WTC11 (cell line): ENCODE measurements around the gene SEC11A. TPM values are rescaled to one million over a fixed set of nuclear protein-coding genes. Genes with fewer than 3 reads are reported as not detected.
"Not testable (repeated sequence)": the region's sequence is repeated elsewhere in the genome, so short reads cannot be mapped to it uniquely, and the experiment has no call there.

Experiments used
- ATAC-seq: fragments of 200-7000 bp; cut with Tn5 transposase; 2 replicates; pipeline ENCODE4 v1.10.0; 2021; ENCODE audit warnings: mild to moderate bottlenecking, moderate library complexity
- CTCF ChIA-PET: fragments of 300-600 bp; sonication (Branson Sonifier 250); formaldehyde crosslinking; loops from one replicate; lab custom pipeline; 2021; ENCODE audit warnings: antibody characterized with exemption; lab: Charles Lee
- POLR2A ChIA-PET: fragments of 350-600 bp; sonication (Branson Sonifier 250); formaldehyde crosslinking; loops from one replicate; lab custom pipeline; 2021; ENCODE audit warnings: antibody characterized with exemption; lab: Charles Lee
- DNase-seq: peaks from one replicate; pipeline ENCODE4 v3.0.0; 2021; ENCODE audit warnings: low spot score
- H3K27ac Mint-ChIP-seq: 2 replicates; pipeline ENCODE4 v1.8.0; 2021; ENCODE audit warnings: mixed read lengths
- H3K27me3 Mint-ChIP-seq: 2 replicates; pipeline ENCODE4 v1.8.0; 2021; ENCODE audit warnings: low read depth, mild to moderate bottlenecking, moderate library complexity, mixed read lengths
- H3K36me3 Mint-ChIP-seq: 2 replicates; pipeline ENCODE4 v1.8.0; 2021; ENCODE audit warnings: mixed read lengths
- H3K4me1 Mint-ChIP-seq: 2 replicates; pipeline ENCODE4 v1.8.0; 2022; ENCODE audit warnings: mixed read lengths
- H3K4me3 Mint-ChIP-seq: 2 replicates; pipeline ENCODE4 v1.8.0; 2021; ENCODE audit warnings: mild to moderate bottlenecking, moderate library complexity, mixed read lengths
- H3K9me3 Mint-ChIP-seq: 2 replicates; pipeline ENCODE4 v1.8.0; 2021; ENCODE audit warnings: mixed read lengths
- ATF3 ChIP-seq: sonication (generic); formaldehyde crosslinking; conservative IDR thresholded peaks from 2 replicates; pipeline ENCODE4 v1.8.1; 2022; ENCODE audit warnings: mild to moderate bottlenecking, missing genetic modification reagents
- FOXP4 ChIP-seq: sonication (generic); formaldehyde crosslinking; IDR thresholded peaks from 2 replicates; pipeline ENCODE4 v1.8.0; 2022; ENCODE audit warnings: mild to moderate bottlenecking, missing genetic modification reagents
- HMGXB4 ChIP-seq: sonication (generic); formaldehyde crosslinking; IDR thresholded peaks from 2 replicates; pipeline ENCODE4 v1.8.1; 2023; ENCODE audit warnings: mild to moderate bottlenecking, moderate library complexity, missing genetic modification reagents
- KAT7 ChIP-seq: sonication (generic); formaldehyde crosslinking; IDR thresholded peaks from 2 replicates; pipeline ENCODE4 v1.8.1; 2023; ENCODE audit warnings: missing genetic modification reagents, mild to moderate bottlenecking, borderline replicate concordance
- MAX ChIP-seq: sonication (generic); formaldehyde crosslinking; IDR thresholded peaks from 2 replicates; pipeline ENCODE4 v1.8.0; 2022; ENCODE audit warnings: mild to moderate bottlenecking, missing genetic modification reagents
- NR2C2 ChIP-seq: sonication (generic); formaldehyde crosslinking; IDR thresholded peaks from 2 replicates; pipeline ENCODE4 v1.8.0; 2022; ENCODE audit warnings: mild to moderate bottlenecking, missing genetic modification reagents
- TP53 ChIP-seq: sonication (generic); formaldehyde crosslinking; IDR thresholded peaks from 2 replicates; pipeline ENCODE4 v1.8.1; 2023; ENCODE audit warnings: mild to moderate bottlenecking, missing genetic modification reagents
- ZMAT4 ChIP-seq: fragments of 250-450 bp; sonication (Bioruptor Pico); IDR thresholded peaks from 2 replicates; pipeline ENCODE4 v1.9.0; 2021; ENCODE audit warnings: mild to moderate bottlenecking
- ZNF121 ChIP-seq: sonication (generic); formaldehyde crosslinking; IDR thresholded peaks from 2 replicates; pipeline ENCODE4 v1.8.0; 2023; ENCODE audit warnings: missing genetic modification reagents
- ZNF425 ChIP-seq: fragments of 250-450 bp; sonication (Bioruptor Pico); conservative IDR thresholded peaks from 2 replicates; pipeline ENCODE4 v1.9.0; 2021; ENCODE audit warnings: mild to moderate bottlenecking
- ZNF671 ChIP-seq: fragments of 250-450 bp; sonication (Bioruptor Pico); IDR thresholded peaks from 2 replicates; pipeline ENCODE4 v1.8.0; 2021; ENCODE audit warnings: mild to moderate bottlenecking
- ZSCAN18 ChIP-seq: fragments of 250-450 bp; sonication (Bioruptor Pico); IDR thresholded peaks from 2 replicates; pipeline ENCODE4 v2.1.2; 2022; ENCODE audit warnings: mild to moderate bottlenecking, moderate library complexity
- total RNA-seq: library from RNA; stranded (reverse); gene quantifications from 3 replicates; pipeline ENCODE4 v1.2.3, GENCODE V29; 2021

Gene SEC11A
- total RNA-seq, 1 experiment from 2014 or later, result 214 TPM

- TF ChIP-seq ZSCAN18 (CRISPR knock-in tag), result no peak
- TF ChIP-seq ZNF671, result no peak
- TF ChIP-seq, all 79 proteins: peak for 0
Measured at GRCh38 chr15:84645496-84645895, 70.4 kb downstream of the SEC11A start (continued).

- ChIA-PET POLR2A (interaction anchor here (1.1 to 1.7 kb wide), 2 partner anchors 13 to 43 kb away, joined by 3 to 4 read pairs; partner anchors contain the start of gene ZSCAN2), CTCF (interaction anchor here (1.4 to 1.6 kb wide), 2 partner anchors 45 to 73 kb away, joined by 4 read pairs; no protein-coding TSS in a partner anchor)
- TF ChIP-seq NR2C2 (CRISPR knock-in tag) (no peak), ATF3 (CRISPR knock-in tag) (no peak), KAT7 (CRISPR knock-in tag) (no peak), FOXP4 (CRISPR knock-in tag) (no peak), ZNF425 (CRISPR knock-in tag) (no peak)
- Mint-ChIP-seq H3K9me3 (no peaks in the 10 kb centered on the region), H3K4me3 (no peak overlapping the region), H3K27me3 (no peaks in the 10 kb centered on the region), H3K27ac (no peak overlapping the region), H3K4me1 (no peaks in the 10 kb centered on the region), H3K36me3 (peaks cover 70% of the 10 kb centered on the region)
- no peak for ATAC-seq
- DNase-seq, result no peak
Measured at GRCh38 chr15:84643838-84644237, 72.1 kb downstream of the SEC11A start.

GRCh38 chr15:84642640-84643039 is 73.3 kb downstream of the SEC11A start:
- not testable (repeated sequence) for H3K27me3 Mint-ChIP-seq, H3K4me3 Mint-ChIP-seq, H3K4me1 Mint-ChIP-seq, H3K9me3 Mint-ChIP-seq, H3K27ac Mint-ChIP-seq, ATAC-seq, DNase-seq
- H3K36me3 Mint-ChIP-seq, result peaks cover 65% of the 10 kb centered on the region
- CTCF ChIA-PET, result interaction anchor here (1.4 to 1.6 kb wide), 2 partner anchors 44 to 72 kb away, joined by 4 read pairs; no protein-coding TSS in a partner anchor
- POLR2A ChIA-PET, result interaction anchor here (1.7 kb wide), 1 partner anchor 42 kb away, joined by 4 read pairs; the partner anchor contains the start of gene ZSCAN2
- 0 out of 2 replicates have a peak, but pooled peaks have one; percentile 38 for TF ChIP-seq ZNF121

GRCh38 chr15:84641871-84642270 is 74.1 kb downstream of the SEC11A start:
- CTCF ChIA-PET, H3K9me3 Mint-ChIP-seq, DNase-seq, H3K27ac Mint-ChIP-seq, H3K27me3 Mint-ChIP-seq, H3K4me3 Mint-ChIP-seq, ATAC-seq, POLR2A ChIA-PET: not testable (repeated sequence)
- Mint-ChIP-seq H3K36me3 (peaks cover 60% of the 10 kb centered on the region), H3K4me1 (peaks cover 12% of the 10 kb centered on the region)

- Mint-ChIP-seq H3K27me3 (peaks cover 8% of the 10 kb centered on the region), H3K4me1 (peaks cover 23% of the 10 kb centered on the region), H3K9me3 (no peaks in the 10 kb centered on the region), H3K36me3 (peaks cover 37% of the 10 kb centered on the region), H3K27ac (peak overlapping the region; percentile 91)
- no peak for DNase-seq
- CTCF ChIA-PET, result interaction anchor here (0.5 to 11.7 kb wide), 12 partner anchors 13 to 305 kb away, joined by 3 to 139 read pairs (median 6); partner anchors contain the start of genes NMB, SEC11A and ZSCAN2
- TF ChIP-seq ZMAT4 (CRISPR knock-in tag) (no peak), HMGXB4 (CRISPR knock-in tag) (0 out of 2 replicates have a peak, but pooled peaks have one; percentile 34), MAX (CRISPR knock-in tag) (peak; percentile 37; the same call in 1 of the 2 replicates), TP53 (CRISPR knock-in tag) (no peak)
- TF ChIP-seq, all 79 proteins: peak for 2
- no peak overlapping the region for H3K4me3 Mint-ChIP-seq
- peak; percentile 55 for ATAC-seq
- POLR2A ChIA-PET, result interaction anchor here (0.7 to 1.7 kb wide), 3 partner anchors 16 to 38 kb away, joined by 3 to 6 read pairs (median 4); partner anchors contain the start of gene WDR73
Measured at GRCh38 chr15:84638103-84638502, 77.8 kb downstream of the SEC11A start.
